GM19035 (cell line): Measurements from ENCODE around the gene SPPL2B.

Experiments
- ATAC-seq: cut with Tn5 transposase; IDR thresholded peaks from one replicate; pipeline ENCODE4 v1.9.1; 2021; ENCODE audit not compliant: unreplicated experiment

Gene SPPL2B

DNA sequence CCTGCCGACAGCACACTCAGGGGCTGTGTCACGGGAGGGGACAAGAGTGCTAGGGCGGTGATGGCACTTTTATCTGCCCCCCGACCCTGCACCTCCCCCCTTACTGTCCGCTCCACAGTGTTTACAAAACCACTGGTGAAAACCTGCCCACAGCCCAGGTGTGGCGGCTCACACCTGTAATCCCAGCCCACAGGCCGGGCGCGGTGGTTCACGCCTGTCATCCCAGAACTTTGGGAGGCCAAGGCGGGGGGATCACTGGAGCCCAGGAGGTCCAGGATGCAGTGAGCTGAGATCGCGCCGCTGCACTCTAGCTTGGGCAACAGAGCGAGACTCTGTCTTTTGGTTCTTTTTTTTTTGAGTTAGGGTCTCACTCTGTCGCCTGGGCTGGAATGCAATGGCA is 32.3 kb upstream of the SPPL2B start:
- no peak for ATAC-seq

DNA sequence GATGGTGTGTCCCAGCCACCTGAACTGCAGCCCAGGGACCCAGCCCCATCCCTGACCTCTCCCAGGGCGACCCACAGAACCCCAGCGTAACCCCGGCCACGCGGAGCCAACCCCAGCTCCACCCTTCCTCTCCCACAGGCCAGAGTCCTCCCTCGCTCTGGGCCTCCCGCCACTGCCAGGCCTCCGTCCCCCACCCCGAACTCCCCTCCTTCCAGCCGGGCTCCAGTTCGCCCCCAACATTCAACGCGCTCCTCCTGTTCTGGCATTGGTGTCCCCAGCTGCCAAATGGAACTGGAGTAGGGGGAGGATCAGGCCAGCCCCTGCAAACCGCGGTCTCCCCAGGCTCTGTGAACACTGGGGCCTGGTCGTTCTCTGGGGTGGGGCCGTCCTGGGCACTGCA is 28.0 kb upstream of the SPPL2B start:
- no peak for ATAC-seq

DNA sequence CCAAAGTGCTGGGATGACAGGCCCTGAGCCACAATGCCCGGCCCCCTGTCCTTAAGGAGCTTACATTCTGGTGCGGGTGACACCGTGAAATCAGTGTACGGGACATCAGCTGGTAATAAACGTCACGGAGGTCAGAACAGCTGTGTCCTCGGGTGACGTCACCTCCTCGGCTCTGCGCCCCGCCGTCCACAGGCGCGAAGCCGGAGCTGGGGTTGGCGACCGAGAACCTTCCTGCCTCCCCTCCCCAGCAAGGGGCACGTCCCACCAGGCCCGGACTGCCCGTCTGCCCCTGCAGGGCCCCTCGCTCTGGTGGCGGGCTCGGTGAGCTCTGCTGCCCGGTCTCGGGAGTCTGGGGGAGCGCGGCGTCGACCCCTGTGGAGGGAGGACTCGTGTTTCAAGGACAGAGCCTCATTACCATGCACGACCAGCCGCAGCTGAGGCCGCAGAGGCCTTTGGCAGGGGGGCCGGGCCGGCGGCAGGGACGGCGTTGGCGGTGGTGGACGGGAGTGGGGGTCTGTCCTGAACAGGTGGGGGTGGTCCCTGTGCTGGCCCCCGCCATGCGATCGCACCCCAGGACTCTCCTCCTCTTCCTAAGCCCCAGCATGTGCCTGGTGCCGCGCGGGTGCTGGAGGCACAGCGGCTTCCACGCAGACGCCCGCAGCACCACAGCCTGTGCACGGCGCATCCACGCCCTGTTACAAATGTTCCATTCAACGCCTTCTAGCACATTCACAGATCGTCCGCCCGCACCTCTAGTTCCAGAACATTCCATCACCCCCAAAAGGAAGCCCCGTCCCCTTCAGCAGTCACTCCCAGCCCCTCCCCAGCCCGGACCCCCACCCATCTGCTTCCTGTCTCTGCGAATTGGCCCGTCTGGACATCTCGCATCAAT is 25.9 kb upstream of the SPPL2B start:
- no peak for ATAC-seq

DNA sequence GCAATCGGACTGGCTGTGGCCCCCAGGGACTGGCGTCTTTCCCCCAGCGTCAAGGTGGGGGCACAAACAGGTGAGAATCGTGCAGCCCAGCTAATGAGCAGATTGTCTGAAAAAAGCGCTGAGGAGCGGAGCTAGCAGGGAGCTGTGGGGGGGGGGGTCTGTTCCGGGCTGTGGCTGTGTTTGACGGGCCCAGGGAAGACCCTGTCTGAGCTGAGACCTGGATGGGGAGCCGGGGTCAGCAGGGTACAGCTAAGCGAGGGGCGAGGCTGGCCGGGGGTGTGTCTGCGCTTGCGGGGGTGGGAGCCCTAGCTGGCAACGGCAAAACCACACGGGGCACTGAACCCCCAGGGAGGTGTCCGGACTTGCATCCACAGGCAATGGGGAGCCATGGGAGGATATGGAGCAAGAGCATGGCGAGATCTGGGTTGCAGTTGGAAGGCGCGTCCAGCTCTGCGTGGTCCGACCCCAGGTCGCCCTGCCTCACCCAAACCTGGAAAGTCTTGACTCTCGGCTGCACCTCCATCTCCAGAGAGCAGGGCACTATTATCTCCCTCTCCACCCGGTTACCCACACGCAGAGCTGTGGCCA is 25.2 kb upstream of the SPPL2B start:
- no peak for ATAC-seq

DNA sequence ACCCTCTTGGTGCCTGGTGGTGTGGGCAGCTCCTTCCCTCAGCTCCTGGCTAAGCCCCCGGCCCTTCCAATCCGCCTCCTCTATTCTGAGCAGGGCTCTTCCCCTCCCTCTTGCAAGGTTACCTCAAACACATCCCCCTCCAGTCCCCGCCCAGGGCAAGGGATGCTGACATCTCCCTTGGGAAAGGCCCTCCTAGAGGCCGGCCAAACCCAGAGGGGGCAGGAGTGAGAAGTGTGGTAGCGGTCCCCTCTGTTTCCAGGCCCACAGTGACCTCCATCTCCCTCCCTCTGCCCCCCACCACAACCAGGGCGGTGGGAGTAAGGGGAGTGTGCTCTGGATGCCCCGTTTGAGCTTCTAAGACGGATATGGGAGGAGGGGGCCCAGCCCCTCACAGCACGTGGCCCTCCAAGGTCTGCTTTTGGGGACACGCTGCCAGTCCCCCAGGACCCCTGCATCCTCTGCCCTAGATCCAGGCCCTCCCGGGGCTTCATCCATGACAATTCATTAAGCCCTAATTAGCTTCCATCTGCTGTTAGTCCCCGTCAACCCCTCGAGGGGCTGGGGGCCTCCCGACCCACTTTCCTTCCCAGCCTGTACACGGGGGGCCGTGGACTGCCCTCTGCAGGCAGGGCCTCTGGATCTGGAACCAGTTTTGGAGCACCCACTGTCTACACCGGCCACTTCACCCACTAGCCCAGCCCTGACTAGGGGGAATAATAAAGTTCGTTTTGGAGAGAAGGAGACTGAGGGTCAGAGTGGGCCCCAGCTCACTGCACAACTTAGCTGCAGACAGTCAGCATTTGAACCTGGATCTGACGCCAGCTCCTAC is 22.8 kb upstream of the SPPL2B start:
- no peak for ATAC-seq

DNA sequence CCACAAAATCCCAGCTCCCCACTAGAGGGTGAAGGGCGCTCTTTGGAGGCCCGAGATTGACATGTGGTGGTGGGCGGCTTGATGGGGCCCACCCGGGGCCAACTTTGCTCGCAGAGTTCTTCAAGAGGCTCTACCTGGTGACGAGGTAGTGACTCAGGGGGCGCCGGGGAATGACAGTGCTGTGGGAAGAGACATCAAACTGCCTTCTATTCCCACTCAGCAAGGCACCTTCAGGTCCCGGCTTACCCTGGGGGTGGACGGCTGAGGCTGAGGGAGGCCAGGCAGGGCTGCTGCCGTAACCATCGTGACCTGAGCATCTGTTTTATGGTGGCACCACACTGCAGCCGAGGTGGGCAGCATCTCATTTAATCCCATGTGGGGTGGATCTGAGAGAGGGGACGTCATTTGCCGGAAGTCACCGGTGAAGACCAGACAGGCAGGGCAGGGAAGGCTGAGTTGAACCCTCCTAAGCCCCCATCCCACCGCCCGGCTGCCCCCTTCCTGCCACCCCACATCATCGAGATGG is 22.1 kb upstream of the SPPL2B start:
- no peak for ATAC-seq

DNA sequence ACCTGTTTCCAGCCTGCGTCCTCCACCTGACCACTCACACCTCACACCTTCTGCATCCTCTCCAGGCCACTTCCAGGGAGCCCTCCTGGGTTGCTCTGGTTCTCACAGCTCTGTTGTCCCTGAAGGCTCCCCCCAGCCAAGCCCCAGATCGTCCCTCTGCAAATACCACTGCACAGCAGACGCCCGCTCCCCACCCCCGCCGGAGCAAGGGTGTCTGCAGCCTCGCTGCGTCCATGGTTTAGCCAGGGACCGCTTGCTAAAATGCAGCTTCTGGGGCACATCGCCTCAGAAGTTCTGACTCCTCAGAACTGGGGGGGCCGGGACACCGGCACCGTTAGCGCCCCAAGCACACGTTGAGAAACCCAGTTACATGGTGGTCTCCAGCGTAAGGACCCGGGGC is 21.5 kb upstream of the SPPL2B start:
- ATAC-seq = no peak

DNA sequence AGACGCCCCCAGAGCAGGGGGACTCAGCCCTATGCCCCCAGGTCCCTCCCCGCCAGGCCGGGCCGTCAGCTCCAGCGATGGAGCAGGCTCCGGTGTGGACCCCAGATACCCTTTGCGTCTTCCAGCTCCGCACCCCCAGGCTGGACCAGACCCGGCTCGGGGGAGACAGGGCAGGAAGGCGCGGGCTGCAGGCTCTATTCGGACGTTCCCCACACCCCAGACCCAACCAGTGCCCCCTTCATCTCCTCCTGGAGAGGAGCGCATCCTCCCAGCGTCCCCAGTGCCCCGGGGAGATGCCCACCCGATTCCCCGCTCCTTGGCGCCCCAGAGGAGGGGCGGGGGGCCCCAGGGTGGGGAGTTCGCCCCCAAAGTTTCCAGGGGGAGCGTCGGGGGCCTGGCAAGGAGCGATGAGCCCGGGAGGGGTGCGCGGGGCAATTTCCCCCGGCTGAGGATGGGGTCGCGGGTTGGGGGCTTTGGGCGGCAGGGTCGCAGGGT is 20.9 kb upstream of the SPPL2B start:
- no peak for ATAC-seq

DNA sequence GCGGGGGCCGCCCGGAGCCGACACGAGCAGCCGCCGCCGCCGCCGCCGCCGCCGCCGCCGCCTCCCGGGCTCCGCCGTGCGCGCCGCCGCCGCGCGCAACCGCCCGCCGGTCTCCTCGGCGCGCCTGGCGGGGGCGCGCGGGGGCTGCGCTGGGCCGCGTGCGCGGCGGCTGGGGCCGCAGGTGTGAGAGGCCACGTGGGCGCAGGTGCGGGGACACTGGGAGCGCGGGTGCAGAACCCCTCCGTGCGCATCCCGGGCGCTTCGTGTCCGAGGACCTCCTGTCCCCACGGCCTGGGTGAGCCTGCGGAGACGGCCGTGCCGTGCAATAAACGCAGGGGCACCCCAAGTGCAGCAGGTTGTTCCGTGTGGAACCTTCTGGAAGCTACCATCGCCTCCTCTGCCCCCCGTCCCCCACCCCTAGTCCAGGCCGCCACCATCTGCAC is 20.3 kb upstream of the SPPL2B start, which contains the start of gene LINGO3:
TSS of gene LINGO3 (minus strand) at position 41 of the 443 bp plus-strand sequence. CDS start 16,378 bp downstream, outside the sequence.
- no peak for ATAC-seq

DNA sequence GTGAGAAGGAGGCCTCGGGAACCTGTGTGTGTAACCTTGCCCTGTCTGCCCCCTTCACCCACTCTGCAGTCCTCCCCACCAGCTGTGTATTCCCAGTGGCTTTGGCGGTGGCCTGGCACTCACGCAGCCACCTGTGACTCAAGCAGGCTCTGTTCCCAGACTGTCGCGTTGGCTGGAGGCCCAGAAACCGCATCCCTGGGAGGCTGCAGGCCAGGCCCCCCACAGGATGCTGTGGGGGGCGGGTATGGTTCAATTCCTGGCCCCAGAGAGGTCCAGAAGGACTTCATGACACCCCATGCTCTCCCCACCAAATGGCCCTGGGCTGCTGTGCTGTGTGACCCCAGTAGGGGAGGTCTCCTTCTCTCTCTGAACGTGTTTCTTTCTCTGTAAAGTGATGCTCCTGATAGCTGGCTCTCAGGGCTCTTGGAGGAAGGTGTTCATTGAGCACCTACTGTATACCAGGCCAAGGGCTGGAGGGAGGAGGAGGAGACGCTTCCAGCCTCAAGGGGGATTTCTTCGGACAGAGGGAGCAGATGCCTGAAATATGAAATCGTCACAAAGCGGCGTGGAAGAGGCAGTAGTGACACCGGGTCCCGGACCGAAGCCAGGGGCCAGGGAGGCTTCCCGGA is 18.6 kb upstream of the SPPL2B start:
- ATAC-seq = no peak

DNA sequence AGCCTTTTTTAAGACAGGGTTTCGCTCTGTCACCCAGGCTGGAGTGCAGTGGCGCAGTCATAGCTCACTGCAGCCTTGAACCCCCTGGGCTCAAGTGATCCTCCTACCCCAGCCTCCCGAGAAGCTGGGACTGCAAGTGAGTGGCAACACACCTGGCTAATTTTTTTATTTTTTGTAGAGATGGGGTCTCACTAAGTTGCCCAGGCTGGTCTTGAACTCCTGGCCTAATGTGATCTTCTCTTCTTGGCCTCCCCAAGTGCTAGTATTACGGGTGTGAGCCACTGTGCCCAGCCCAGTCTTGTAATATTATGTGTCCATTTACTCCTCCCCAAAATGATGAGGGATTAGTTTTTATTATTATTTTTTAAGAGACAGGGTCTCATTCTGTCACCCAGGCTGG is 17.4 kb upstream of the SPPL2B start:
- ATAC-seq = no peak

DNA sequence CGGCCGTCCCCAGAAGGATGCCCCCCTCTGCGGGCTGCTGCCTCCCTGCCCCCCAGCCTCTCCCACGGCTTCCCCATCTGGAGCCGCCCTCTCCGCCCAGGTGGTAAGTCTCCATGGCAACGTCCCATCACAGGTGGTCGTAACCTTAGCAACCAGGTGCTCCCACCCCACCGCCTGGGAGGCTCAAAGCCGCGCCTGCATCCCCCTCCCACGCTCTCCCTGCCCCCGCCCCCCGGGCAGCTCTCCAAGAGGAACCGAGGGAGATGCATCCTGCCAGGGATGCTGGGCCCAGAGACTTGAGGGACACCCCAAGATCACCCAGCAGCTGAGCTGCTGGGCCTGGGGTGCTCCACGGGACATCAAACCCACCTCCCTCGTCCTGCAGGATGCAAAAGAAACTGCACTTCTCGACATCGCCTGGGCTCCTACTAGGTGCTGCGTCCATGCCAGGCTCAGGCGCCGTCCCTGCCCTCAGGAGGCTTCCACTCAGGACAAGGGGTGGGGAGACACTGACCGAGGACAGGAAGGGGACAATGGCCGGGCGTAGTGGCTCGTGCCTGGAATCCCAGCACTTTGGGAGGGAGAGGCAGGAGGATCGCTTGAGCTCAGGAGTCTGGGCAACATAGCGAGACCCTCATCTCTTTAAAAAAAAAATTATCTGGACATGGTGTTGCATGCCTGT is 15.5 kb upstream of the SPPL2B start:
- ATAC-seq = no peak

DNA sequence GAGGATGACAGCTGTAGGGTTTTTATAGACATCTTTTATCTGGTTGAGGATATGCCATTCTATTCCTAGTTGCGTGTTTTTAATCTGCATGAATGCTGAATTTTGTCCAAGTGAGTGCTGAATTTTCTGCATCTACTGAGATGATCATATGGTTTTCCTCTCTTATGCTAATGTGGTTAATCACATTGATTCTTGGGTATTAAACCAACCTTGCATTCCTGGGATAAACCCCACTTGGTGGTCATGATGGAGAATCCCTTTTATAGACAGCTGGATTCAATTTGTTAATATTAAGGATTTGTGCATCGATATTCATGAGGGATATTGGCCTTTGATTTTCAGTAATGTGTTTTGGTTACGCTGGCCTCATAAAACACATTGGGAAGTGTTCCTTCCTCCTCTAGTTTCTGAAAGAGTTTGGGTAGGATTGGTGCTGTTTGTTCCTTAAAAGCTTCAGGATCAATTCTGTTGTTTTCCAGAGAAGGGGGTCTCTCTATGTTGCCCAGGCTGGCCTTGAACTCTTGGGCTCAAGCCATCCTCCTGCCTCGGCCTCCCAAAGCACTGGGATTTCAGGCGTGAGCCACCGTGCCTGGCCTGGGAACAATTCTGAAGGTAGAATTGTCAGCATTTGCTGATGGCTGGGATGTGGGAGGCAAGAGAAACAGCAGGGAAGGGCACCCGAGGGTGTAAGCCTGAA is 13.2 kb upstream of the SPPL2B start:
- no peak for ATAC-seq

DNA sequence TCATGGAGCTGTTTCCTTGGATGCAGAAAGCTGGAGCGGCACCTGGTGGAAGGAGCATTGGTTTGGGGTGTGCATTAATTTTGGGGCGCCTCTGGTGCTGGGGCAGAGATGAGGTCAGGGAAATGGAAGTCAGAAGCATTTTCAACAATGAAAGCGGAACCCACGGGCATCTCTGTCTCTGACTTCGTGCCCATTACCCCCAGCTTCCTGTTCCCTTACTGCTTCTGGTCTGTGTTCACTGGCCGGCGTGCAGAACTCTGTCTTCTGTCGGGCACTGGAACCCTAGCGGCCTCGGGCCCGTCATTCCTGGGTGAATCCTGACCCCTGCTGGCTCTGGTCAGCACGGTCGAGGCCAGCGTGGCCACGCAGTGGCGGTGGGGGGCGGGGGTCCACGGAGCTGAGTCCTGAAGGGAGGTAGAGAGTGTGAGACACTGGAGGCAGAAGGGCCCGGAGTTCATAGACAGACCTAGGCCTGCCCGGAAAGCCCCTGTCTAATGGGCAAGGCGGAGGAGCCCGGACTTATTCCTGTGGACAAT is 12.6 kb upstream of the SPPL2B start:
- ATAC-seq = no peak

DNA sequence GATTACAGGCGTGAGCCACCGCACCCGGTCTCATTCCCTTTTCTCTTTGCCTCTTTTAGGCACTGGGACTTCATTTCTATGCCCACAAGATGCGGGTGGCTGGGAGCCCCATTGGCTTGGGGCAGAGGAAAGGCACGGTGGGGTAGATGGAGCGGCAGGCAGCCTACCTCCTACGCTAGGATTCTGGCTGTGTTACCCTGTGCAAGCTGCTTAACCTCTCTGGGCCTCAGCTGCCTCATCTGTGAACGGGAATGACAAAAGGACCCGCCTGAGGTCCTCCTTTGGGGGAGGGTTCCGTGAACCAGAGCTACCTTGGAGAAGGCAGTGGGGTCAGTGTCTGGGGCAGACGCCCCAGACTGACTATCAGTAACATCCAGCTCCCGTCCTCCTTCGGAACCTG is 11.2 kb upstream of the SPPL2B start:
- no peak for ATAC-seq

DNA sequence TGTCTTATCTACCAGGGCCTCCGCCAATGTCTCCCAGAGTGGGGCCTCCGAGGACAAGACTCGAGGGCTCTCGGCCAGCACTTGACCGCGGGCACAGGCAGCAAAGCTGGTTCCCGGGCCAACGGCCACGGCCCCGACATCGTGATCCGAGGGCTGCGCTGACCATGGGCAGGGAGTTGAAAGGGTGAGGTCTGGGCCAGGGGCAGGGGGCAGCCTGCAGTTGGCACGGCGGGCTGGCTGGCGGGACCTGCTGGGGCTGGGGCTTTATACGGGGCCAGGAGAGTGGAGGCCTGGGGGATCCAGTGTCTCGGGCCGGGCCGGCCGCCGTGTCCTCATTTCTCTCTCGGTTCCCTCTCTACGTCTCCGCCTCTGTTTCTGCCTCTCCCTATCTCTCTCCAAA is 10.7 kb upstream of the SPPL2B start:
- ATAC-seq = no peak

DNA sequence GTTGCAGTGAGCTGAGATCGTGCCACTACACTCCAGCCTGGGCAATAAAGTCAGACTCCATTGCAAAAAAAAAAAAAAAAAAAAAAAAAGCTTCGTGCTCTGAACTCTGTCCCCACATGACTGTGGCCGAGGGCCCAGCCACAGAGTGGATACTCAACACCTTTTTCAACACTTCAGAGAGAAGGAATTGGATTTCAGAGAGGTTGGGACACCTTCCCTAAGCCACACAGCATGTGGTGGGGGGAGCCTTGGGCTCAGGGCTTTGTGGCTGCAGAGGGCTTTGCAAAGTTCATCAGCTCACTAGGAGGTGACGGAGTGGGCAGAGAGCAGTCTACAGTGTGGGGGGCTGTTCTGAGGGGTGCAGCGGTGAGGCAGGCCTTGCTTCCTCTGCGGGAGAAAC is 9.6 kb upstream of the SPPL2B start:
- ATAC-seq = no peak

DNA sequence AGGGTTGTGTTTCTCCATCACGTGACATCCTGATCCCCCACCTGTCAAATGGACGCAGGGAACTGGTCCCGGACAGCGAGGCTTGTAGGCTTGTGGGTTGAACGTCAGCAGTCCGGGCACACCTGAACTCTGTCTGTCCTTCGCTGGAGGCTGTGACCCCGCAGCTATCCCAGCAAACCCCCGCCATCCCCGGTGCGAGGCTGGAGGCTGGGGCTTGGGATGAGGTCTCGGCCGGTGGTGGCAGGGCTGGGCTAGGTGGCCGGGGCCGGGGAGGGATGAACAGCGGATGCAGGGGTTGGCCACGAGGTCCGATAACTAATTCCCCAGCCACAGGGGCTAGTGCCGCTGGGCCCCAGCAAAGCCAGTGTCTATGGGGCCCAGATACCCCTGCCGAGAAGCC is 8.9 kb upstream of the SPPL2B start:
- ATAC-seq = no peak

DNA sequence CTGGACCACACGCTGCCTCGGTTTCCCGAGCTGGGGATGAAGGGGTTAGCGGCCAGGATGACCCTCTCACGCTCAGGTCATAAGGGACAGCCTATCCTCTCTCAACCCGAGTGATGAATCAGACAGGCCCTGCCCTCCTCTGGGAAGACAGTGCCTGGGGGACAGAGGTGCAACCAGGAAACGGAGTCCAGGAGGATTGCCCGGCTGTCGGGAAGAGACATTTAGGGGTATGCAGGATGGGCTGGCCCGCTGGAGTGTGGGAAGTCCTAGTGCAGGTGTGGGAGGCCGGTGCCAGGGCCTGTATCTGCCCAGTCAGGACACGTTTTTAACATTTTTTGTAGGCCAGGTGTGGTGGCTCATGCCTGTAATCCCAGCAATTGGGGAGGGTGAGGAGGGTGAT is 8.4 kb upstream of the SPPL2B start:
- no peak for ATAC-seq
